K562 (cell line): Measurements from ENCODE around the gene GPR27. TPM values are rescaled to one million over a fixed set of nuclear protein-coding genes. Genes with fewer than 3 reads are reported as not detected.

Experiments
- ATAC-seq: fragments of 200-7000 bp; cut with Tn5 transposase; 3 replicates; pipeline ENCODE4 v1.9.1; 2020; ENCODE audit warnings: moderate library complexity
- Bru-seq: library from RNA; stranded (reverse); fragments of 400-500 nt; gene quantifications from one replicate; lab custom pipeline; 2021; lab: Mats Ljungman, UMichigan
- BruChase-seq, 2 experiments: library from RNA; stranded (reverse); fragments of 400-500 nt; gene quantifications; one replicate each; lab custom pipeline; 2021; lab: Mats Ljungman, UMichigan
- BruUV-seq: library from RNA; stranded (reverse); fragments of 400-500 nt; replicated peaks from 2 replicates; lab custom pipeline; 2021; lab: Mats Ljungman, UMichigan
- CTCF ChIA-PET: fragments of 300-600 bp; formaldehyde crosslinking; extraction: SDS; loops from one replicate; lab custom pipeline; 2021; ENCODE audit warnings: low intra/inter-chr PET ratio; lab: Yijun Ruan, JAX
- POLR2A ChIA-PET: fragments of 300-600, 350-650 bp; sonication (Branson Sonifier 250); formaldehyde crosslinking; extraction: SDS; loops from one replicate; lab custom pipeline; 2021; ENCODE audit warnings: antibody characterized with exemption, inconsistent platforms; lab: Yijun Ruan, JAX
- DNase-seq, 4 experiments: peaks; one replicate each; pipeline versions ENCODE4 v3.0.0 to v3.0.0-alpha.2; 2011 to 2018; ENCODE audit warnings: low spot score in 3 of 4, mixed read lengths in 3 of 4; ENCODE audit errors: extremely low read depth in 1 of 4
- FAIRE-seq: peaks from 2 replicates; lab custom pipeline; 2011; peaks lifted over from hg19 to GRCh38; lab: Jason Lieb, UNC
- H2AFZ ChIP-seq: 2 replicates; pipeline ENCODE4 v1.6.0; 2011; ENCODE audit warnings: low read depth, low read length, control low read depth, inconsistent platforms
- H3K27ac ChIP-seq: fragments of 200-600 bp; 3 replicates; pipeline ENCODE4 v1.8.0; 2011; ENCODE audit warnings: low read depth, mild to moderate bottlenecking, control low read depth, inconsistent platforms, low read length, moderate library complexity, mixed read lengths; ENCODE audit errors: extremely low read depth
- H3K27me3 ChIP-seq, 2 experiments: fragments of 300-600 bp in 1 of 2; 2 replicates in 1 of 2; 3 replicates in 1 of 2; pipeline versions ENCODE4 v1.6.0 to v1.8.0; 2011; ENCODE audit warnings: inconsistent platforms in 2 of 2, low read length in 2 of 2, mild to moderate bottlenecking in 1 of 2, mixed read lengths in 1 of 2, moderate library complexity in 1 of 2; ENCODE audit not compliant: control insufficient read depth in 2 of 2, insufficient read depth in 2 of 2
- H3K36me3 ChIP-seq: fragments of 300-600 bp; 3 replicates; pipeline ENCODE4 v1.8.0; 2011; ENCODE audit warnings: mild to moderate bottlenecking, low read length, inconsistent platforms; ENCODE audit not compliant: control insufficient read depth, insufficient read depth
- H3K4me1 ChIP-seq, 2 experiments: fragments of 200-600 bp in 1 of 2; replicated peaks in 1 of 2; 2 replicates in 1 of 2; 3 replicates in 1 of 2; pipeline versions ENCODE4 v1.5.1 to v1.8.0; 2011; ENCODE audit warnings: inconsistent platforms in 2 of 2, low read length in 2 of 2, mild to moderate bottlenecking in 1 of 2, mixed read lengths in 1 of 2, moderate library complexity in 1 of 2; ENCODE audit not compliant: control insufficient read depth in 2 of 2, insufficient read depth in 2 of 2
- H3K4me2 ChIP-seq: 2 replicates; pipeline ENCODE4 v1.6.1; 2011; ENCODE audit warnings: low read length, control low read depth, inconsistent platforms, mixed read lengths; ENCODE audit not compliant: insufficient read depth
- H3K4me3 ChIP-seq: fragments of 200-600 bp; sonication (generic), shearing (Covaris generic); 2 replicates; pipeline ENCODE4 v1.5.1; 2016; ENCODE audit warnings: control low read depth, inconsistent platforms
- H3K79me2 ChIP-seq: fragments of 200-600 bp; 3 replicates; pipeline ENCODE4 v1.8.0; 2011; ENCODE audit warnings: low read length, inconsistent platforms; ENCODE audit not compliant: control insufficient read depth, insufficient read depth
- H3K9ac ChIP-seq, 2 experiments: 2 replicates each; pipeline versions ENCODE4 v1.6.0 to v1.6.1; 2011; ENCODE audit warnings: low read depth in 2 of 2, low read length in 2 of 2, control low read depth in 1 of 2, inconsistent platforms in 1 of 2, mild to moderate bottlenecking in 1 of 2, mixed read lengths in 1 of 2; ENCODE audit not compliant: insufficient read depth in 1 of 2
- H3K9me1 ChIP-seq: one replicate; pipeline ENCODE4 v1.6.0; 2011; ENCODE audit warnings: inconsistent platforms, mild to moderate bottlenecking, low read length, moderate library complexity; ENCODE audit not compliant: control insufficient read depth, insufficient read depth
- H3K9me3 ChIP-seq: replicated peaks from 2 replicates; pipeline ENCODE4 v1.5.1; 2011; ENCODE audit warnings: low read depth, low read length, inconsistent platforms; ENCODE audit not compliant: control insufficient read depth, insufficient read depth
- H4K20me1 ChIP-seq: replicated peaks from 2 replicates; pipeline ENCODE4 v1.6.1; 2011; ENCODE audit warnings: low read length, inconsistent platforms, mixed read lengths; ENCODE audit not compliant: control insufficient read depth, insufficient read depth
- HES1 ChIP-seq: fragments of 450-650 bp; IDR thresholded peaks from 2 replicates; pipeline ENCODE4 v1.6.1; 2016; ENCODE audit warnings: low read depth, mild to moderate bottlenecking, moderate library complexity
- MTA2 ChIP-seq: fragments of 450-650 bp; IDR thresholded peaks from 2 replicates; pipeline ENCODE4 v1.6.1; 2016; ENCODE audit warnings: low read depth
- SRSF9 ChIP-seq: fragments of 200-400 bp; formaldehyde crosslinking; IDR thresholded peaks from 2 replicates; pipeline ENCODE4 v1.6.1; 2017; ENCODE audit warnings: low read depth, low read length, borderline replicate concordance
- ZNF217 ChIP-seq: sonication (generic); formaldehyde crosslinking; IDR thresholded peaks from 2 replicates; pipeline ENCODE4 v1.8.0; 2022; ENCODE audit warnings: mild to moderate bottlenecking, missing genetic modification reagents
- WGBS: fragments of 100-300 bp; shearing (Covaris generic); methylation state at CpG from one replicate; pipeline ENCODE4 v1.1.6; 2016; ENCODE audit warnings: low coverage, mixed read lengths; ENCODE audit not compliant: insufficient coverage; ENCODE audit errors: missing lambda C conversion rate; 5-methylcytosine and 5-hydroxymethylcytosine counted together
- in situ Hi-C: fragments of 300-500 bp; cut with MboI; formaldehyde crosslinking; loops from 4 replicates; pipeline ENCODE4 v1.15.0; 2018; ENCODE audit warnings: inconsistent platforms, mixed read lengths
- intact Hi-C: fragments of 100-400 bp; cut with micrococcal nuclease; formaldehyde crosslinking; loops from 2 replicates; pipeline ENCODE4 v1.14.2; 2022
- long read RNA-seq, 3 experiments: library from polyadenylated mRNA in 2 of 3; library from RNA in 1 of 3; unstranded in 2 of 3; stranded (forward) in 1 of 3; transcript quantifications; one replicate each; pipeline ENCODE4 v2.0.0, GENCODE V29; 2019 to 2022
- polyA minus RNA-seq, 3 experiments: library from RNA; depleted of rRNA, polyadenylated mRNA; stranded (reverse); fragments of >200 nt; gene quantifications; 2 replicates each; pipeline ENCODE4 v1.2.3, GENCODE V29; 2011
- polyA plus RNA-seq, 8 experiments: library from polyadenylated mRNA; depleted of rRNA in 4 of 8; stranded (reverse) in 5 of 8; unstranded in 3 of 8; fragments of >200 nt; fragmentation: Nextera tagmentation in 2 of 8; fragmentation: Illumina TruSeq in 1 of 8; extraction: Ambion mirVana in 2 of 8; extraction: Trizol in 1 of 8; gene quantifications; 2 replicates each; pipeline versions ENCODE4 v1.2.1 to v1.2.3, GENCODE V29; 2011 to 2014; ENCODE audit warnings: inconsistent platforms in 1 of 8, missing spikeins in 1 of 8
- total RNA-seq, 7 experiments: library from RNA; depleted of rRNA in 6 of 7; stranded (reverse); fragments of >200 nt in 6 of 7; fragmentation: Illumina TruSeq in 2 of 7; extraction: Trizol in 2 of 7; gene quantifications; 2 replicates each; pipeline versions ENCODE4 v1.2.1 to v1.2.3, GENCODE V29; 2011 to 2021; ENCODE audit warnings: low replicate concordance in 1 of 7

The GPR27 gene
- total RNA-seq (2011; cell fraction: chromatin; rRNA removed; ENCODE audit: low replicate concordance) = not detected in 2 replicates
- not detected in 2 replicates for total RNA-seq (2011; cell fraction: nucleolus; rRNA removed)
- not detected in 2 replicates for total RNA-seq (2011; cell fraction: nucleoplasm; rRNA removed)
- total RNA-seq (2014; rRNA removed) = not detected in 2 replicates
- not detected in 2 replicates for total RNA-seq (2014; rRNA removed; fragmentation: Illumina TruSeq; extraction: Trizol)
- total RNA-seq (2015; rRNA removed; fragmentation: Illumina TruSeq; extraction: Trizol) = not detected in 2 replicates
- not detected in 2 replicates for total RNA-seq (2021)
- not detected in 2 replicates for polyA plus RNA-seq (2011; rRNA removed)
- polyA plus RNA-seq (2011; cell fraction: cytosol; rRNA removed) = not detected in 2 replicates
- polyA plus RNA-seq (2011; cell fraction: nucleus; rRNA removed) = not detected in 2 replicates
- not detected in 2 replicates for polyA plus RNA-seq (2012)
- polyA plus RNA-seq (2014; fragmentation: Illumina TruSeq; extraction: Trizol) = not detected in 2 replicates
- not detected for polyA plus RNA-seq (2014; fragmentation: Nextera tagmentation; extraction: Ambion mirVana)
- polyA plus RNA-seq (2014; rRNA removed) = not detected in 2 replicates
- not detected in 2 replicates for polyA minus RNA-seq (2011; rRNA and poly(A)+ RNA removed)
- polyA minus RNA-seq (2011; cell fraction: cytosol; rRNA and poly(A)+ RNA removed) = not detected in 2 replicates
- not detected in 2 replicates for polyA minus RNA-seq (2011; cell fraction: nucleus; rRNA and poly(A)+ RNA removed)
- not detected for Bru-seq, nascent RNA
- not detected for BruChase-seq, experiment 1, labeled RNA remaining after a 2-hour chase
- BruChase-seq, experiment 2, labeled RNA remaining after a 6-hour chase = not detected
- long read RNA-seq, experiment 1 = 0 reads
- long read RNA-seq, experiment 2 = 0 reads
- long read RNA-seq, experiment 3 = 0 reads

- Histone ChIP-seq H3K79me2 (no peaks in the 10 kb centered on the region), H4K20me1 (no peaks in the 10 kb centered on the region), H3K9me3 (no peaks in the 10 kb centered on the region), H3K9ac (no peak within 1 kb of the TSS)
- CTCF ChIA-PET = no interaction called here
- TF ChIP-seq ZNF217 (CRISPR knock-in tag) (no peak), MTA2 (no peak), SRSF9 (no peak), HES1 (no peak)
- TF ChIP-seq, all 486 proteins: peak for 0
- Histone ChIP-seq H3K36me3 (no peaks in the 10 kb centered on the region), H3K9me1 (no peaks in the 10 kb centered on the region), H2AFZ (no peak within 1 kb of the TSS), H3K27ac (no peak within 1 kb of the TSS), H3K4me2 (no peak within 1 kb of the TSS), H3K4me3 (no peak within 1 kb of the TSS), H3K4me1 (no peaks in the 10 kb centered on the region), H3K27me3 (peaks cover 0 to 5% of the 10 kb centered on the region in 2 experiments; a peak in 3 of 5 replicates)
- in situ Hi-C loops = no loop called here
- no peak for ATAC-seq
- no peak for DNase-seq
- BruUV-seq = no TSS peak
- FAIRE-seq = no peak
- intact Hi-C loops = no loop called here
- WGBS = 82% methylated on average over 13 of the region's 131 CpGs
- POLR2A ChIA-PET = no interaction called here
Observed at GRCh38 chr3:71753701-71754609, at the start of gene GPR27. TSS of gene GPR27 (plus strand) at chr3:71753855. CDS start at chr3:71754050, 195 bp downstream.
